Ascending aorta (tissue), 2 donors: ENCODE measurements around the gene NUP50. TPM values are rescaled to one million over a fixed set of nuclear protein-coding genes. Genes with fewer than 3 reads are reported as not detected.

Source experiments
- DNase-seq, 2 donors: peaks; one replicate each; pipeline ENCODE4 v3.0.0-alpha.2; 2019; ENCODE audit warnings: low spot score in 2 of 2
- H3K27ac ChIP-seq, 2 donors: fragments of 200-600 bp; sonication (generic); one replicate each; pipeline ENCODE4 v1.5.1; 2016 to 2017; ENCODE audit warnings: mild to moderate bottlenecking in 1 of 2
- H3K27me3 ChIP-seq: fragments of 200-600 bp; sonication (generic); one replicate; pipeline ENCODE4 v1.5.1; 2017
- H3K36me3 ChIP-seq, 2 donors: fragments of 200-600 bp; sonication (generic); one replicate each; pipeline ENCODE4 v1.5.1; 2016
- H3K4me1 ChIP-seq, 2 donors: fragments of 200-600 bp; sonication (generic); one replicate each; pipeline ENCODE4 v1.5.1; 2016 to 2017; ENCODE audit warnings: mild to moderate bottlenecking in 1 of 2
- H3K4me3 ChIP-seq, 2 donors: fragments of 200-600 bp; sonication (generic); one replicate each; pipeline ENCODE4 v1.5.1; 2016 to 2017; ENCODE audit warnings: mild to moderate bottlenecking in 1 of 2
- H3K9me3 ChIP-seq, 2 donors: fragments of 200-600 bp; sonication (generic); one replicate each; pipeline ENCODE4 v1.5.1; 2016
- intact Hi-C: fragments of 100-400 bp; cut with DNase I; formaldehyde crosslinking; loops from one replicate; pipeline ENCODE4 v1.15.1; 2023
- total RNA-seq: library from RNA; depleted of rRNA; stranded (reverse); fragments of >200 nt; gene quantifications from one replicate; pipeline ENCODE4 v1.1.0, GENCODE V29; 2016
- TF ChIP-seq, protein P1 (sequence below), 3 experiments: fragments of 200-600 bp in 2 of 3; fragments of 450-650 bp in 1 of 3; sonication (generic) in 2 of 3; IDR thresholded peaks; one replicate each; pipeline ENCODE4 v1.5.1; 2016 to 2019; ENCODE audit warnings: antibody characterized with exemption in 3 of 3, mild to moderate bottlenecking in 1 of 3, moderate library complexity in 1 of 3

Gene NUP50
- total RNA-seq, 1 donor from 2014 or later = 75.8 TPM

GRCh38 chr22:45151503-45151902 lies 12.2 kb upstream of the NUP50 start:
- Histone ChIP-seq H3K36me3 (peaks cover 0 to 8% of the 10 kb centered on the region in 2 donors), H3K4me3 (no peak overlapping the region), H3K9me3 (no peaks in the 10 kb centered on the region), H3K4me1 (no peaks in the 10 kb centered on the region), H3K27me3 (no peaks in the 10 kb centered on the region), H3K27ac (no peak overlapping the region)
- DNase-seq = no peak
- TF ChIP-seq, protein P1, sequence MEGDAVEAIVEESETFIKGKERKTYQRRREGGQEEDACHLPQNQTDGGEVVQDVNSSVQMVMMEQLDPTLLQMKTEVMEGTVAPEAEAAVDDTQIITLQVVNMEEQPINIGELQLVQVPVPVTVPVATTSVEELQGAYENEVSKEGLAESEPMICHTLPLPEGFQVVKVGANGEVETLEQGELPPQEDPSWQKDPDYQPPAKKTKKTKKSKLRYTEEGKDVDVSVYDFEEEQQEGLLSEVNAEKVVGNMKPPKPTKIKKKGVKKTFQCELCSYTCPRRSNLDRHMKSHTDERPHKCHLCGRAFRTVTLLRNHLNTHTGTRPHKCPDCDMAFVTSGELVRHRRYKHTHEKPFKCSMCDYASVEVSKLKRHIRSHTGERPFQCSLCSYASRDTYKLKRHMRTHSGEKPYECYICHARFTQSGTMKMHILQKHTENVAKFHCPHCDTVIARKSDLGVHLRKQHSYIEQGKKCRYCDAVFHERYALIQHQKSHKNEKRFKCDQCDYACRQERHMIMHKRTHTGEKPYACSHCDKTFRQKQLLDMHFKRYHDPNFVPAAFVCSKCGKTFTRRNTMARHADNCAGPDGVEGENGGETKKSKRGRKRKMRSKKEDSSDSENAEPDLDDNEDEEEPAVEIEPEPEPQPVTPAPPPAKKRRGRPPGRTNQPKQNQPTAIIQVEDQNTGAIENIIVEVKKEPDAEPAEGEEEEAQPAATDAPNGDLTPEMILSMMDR (IDR thresholded peaks at IDR 0.05) = no peak
- intact Hi-C loops = no loop called here

GRCh38 chr22:45154383-45154782 lies 9.3 kb upstream of the NUP50 start:
- no peak for DNase-seq
- H3K27me3 ChIP-seq = no peaks in the 10 kb centered on the region
- H3K27ac ChIP-seq = no peak overlapping the region
- H3K9me3 ChIP-seq = no peaks in the 10 kb centered on the region
- peaks cover 5 to 8% of the 10 kb centered on the region in 2 donors for H3K36me3 ChIP-seq
- no peak overlapping the region for H3K4me3 ChIP-seq
- H3K4me1 ChIP-seq = no peaks in the 10 kb centered on the region
- intact Hi-C loops = no loop called here
- TF ChIP-seq, protein P1 (IDR thresholded peaks at IDR 0.05) = no peak

DNA sequence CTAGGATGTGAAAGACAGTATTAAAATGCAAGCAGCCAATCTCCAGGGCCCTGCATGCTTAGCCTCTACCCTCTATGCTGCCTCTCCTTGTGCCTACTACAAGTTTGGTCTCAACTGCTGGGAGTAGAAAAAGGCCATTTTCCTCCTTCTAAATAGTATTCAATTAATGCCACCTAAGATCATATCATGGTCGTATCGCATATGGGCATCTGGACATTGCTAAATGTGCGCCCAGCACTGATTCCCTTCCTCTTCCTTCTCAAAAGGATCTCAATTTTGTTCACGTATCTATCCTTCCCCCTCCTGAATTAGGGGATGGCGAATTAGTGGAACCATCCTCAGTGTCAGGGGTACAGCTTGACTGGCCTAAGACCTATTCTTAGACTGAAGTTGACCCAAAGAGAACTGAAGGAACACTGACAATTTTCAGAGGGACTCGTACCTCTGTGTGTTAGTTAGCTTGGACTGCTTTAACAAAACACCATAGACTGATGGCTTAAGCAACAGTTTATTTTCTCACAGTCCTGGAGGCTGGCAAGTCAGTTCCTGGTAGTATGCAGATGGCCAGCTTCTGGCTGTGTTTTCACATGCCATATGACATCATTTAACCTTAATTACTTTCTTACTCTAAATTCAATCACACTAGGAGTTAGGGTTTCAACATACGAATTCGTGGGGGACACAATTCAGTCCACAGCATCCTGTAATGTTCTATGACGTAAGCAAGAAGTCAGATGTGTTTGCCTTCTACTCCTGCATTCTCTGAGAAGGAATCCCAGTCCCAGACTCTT lies 8.5 kb upstream of the NUP50 start:
- intact Hi-C loops = no loop called here
- DNase-seq = no peak
- Histone ChIP-seq H3K4me3 (no peak overlapping the region), H3K9me3 (no peaks in the 10 kb centered on the region), H3K27me3 (no peaks in the 10 kb centered on the region), H3K4me1 (no peaks in the 10 kb centered on the region), H3K36me3 (peaks cover 5 to 6% of the 10 kb centered on the region in 2 donors), H3K27ac (no peak overlapping the region)
- TF ChIP-seq, protein P1 (IDR thresholded peaks at IDR 0.05) = no peak

DNA sequence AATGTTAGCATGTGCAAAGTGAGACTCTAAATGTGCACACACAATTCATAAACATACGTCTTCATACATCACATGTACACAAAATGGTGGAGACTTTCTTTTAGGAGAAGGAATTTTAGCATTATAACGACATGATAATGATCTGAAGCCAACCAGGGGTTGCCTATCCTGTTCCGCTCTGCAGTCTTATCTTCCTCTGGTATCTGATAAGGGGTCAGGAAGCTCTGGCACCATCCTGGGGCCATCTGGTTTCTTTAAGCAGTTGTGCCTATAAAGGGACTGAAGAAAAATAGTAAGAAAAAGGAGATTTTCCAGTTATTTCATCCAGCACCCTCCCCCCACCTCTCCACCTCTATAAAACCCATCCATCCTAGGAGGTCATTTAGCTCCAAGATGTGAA lies 5.8 kb upstream of the NUP50 start:
- Histone ChIP-seq H3K36me3 (peaks cover 0 to 5% of the 10 kb centered on the region in 2 donors), H3K27ac (no peak overlapping the region)
- TF ChIP-seq, protein P1 (IDR thresholded peaks at IDR 0.05) = no peak

DNA sequence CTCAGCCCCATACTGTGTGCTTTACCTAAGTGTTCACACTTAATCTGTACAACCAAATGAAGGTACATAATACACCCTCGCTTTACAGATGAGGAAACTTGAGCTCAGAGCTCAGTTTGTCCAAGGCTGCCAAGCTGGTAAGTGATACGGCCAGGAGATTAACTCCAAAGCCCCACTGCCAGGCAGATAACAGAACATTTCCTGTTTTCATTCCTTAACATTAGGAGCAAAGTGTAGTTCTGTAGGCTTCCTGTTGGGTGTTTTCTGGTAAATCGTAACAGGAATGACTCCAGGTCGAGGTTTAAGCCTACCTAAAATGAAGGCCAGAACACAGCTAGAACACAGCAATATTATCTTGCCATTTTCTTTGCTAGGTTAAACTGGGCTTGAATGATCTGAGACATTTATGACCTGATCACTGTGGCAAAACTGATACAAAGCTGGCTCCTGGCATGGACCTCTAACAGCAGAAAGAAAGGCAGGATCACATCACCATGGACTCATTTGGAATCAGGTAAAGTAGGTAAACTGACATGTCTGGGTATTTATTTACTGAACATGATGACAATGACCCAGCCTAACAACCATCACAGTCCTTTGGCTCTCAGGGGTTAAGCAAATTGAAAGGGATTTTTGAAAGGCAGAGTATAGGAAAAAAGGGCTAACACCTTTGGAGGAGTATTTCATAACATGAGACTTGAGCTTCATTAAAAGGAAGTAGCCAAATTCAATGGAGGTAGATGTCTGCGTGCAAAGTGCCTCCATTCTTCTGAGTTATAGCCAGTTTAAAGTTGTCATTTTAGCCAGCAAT lies 3.9 kb upstream of the NUP50 start:
- DNase-seq = no peak
- H3K27me3 ChIP-seq = no peaks in the 10 kb centered on the region
- TF ChIP-seq, protein P1 (IDR thresholded peaks at IDR 0.05) = no peak
- intact Hi-C loops = loop anchor here (5.0 to 10.0 kb wide), 4 partner anchors 102 to 1345 kb away; partner anchors contain the start of genes EFCAB6 and RTL6
- peaks cover 0 to 8% of the 10 kb centered on the region in 2 donors for H3K4me1 ChIP-seq
- H3K9me3 ChIP-seq = no peaks in the 10 kb centered on the region
- no peak overlapping the region for H3K4me3 ChIP-seq
- peak overlapping the region in 1 of 2 donors; percentile 41 for H3K27ac ChIP-seq
- peaks cover 0 to 5% of the 10 kb centered on the region in 2 donors for H3K36me3 ChIP-seq

More for the DNA sequence above, 5.8 kb upstream of the NUP50 start:
- DNase-seq = no peak
- H3K4me3 ChIP-seq = no peak overlapping the region
- H3K27me3 ChIP-seq = no peaks in the 10 kb centered on the region
- no peaks in the 10 kb centered on the region for H3K9me3 ChIP-seq
- H3K4me1 ChIP-seq = peaks cover 0 to 6% of the 10 kb centered on the region in 2 donors
- intact Hi-C loops = no loop called here
